Smooth muscle cell (in vitro differentiated cells): ENCODE results near the gene KRT33A. TPM values are rescaled to one million over a fixed set of nuclear protein-coding genes. Genes with fewer than 3 reads are reported as not detected.

Source experiments
- DNase-seq: peaks from one replicate; lab custom pipeline; 2025; ENCODE audit not compliant: unreplicated experiment; lab: John Stamatoyannopoulos, UW
- H2AFZ ChIP-seq: fragments of 200-600 bp; sonication (generic); 2 replicates; pipeline ENCODE4 v1.6.0; 2016; ENCODE audit warnings: antibody characterized with exemption, low read depth, mild to moderate bottlenecking
- H3F3A ChIP-seq: fragments of 200-600 bp; sonication (generic); 2 replicates; pipeline ENCODE4 v1.6.0; 2017; ENCODE audit warnings: antibody characterized with exemption, low read depth
- H3K27ac ChIP-seq: fragments of 200-600 bp; sonication (generic); 2 replicates; pipeline ENCODE4 v1.5.1; 2016; ENCODE audit warnings: low read depth, mild to moderate bottlenecking
- H3K27me3 ChIP-seq: fragments of 200-600 bp; sonication (generic); 2 replicates; pipeline ENCODE4 v1.6.1; 2016; ENCODE audit warnings: low read depth, mild to moderate bottlenecking
- H3K36me3 ChIP-seq: fragments of 200-600 bp; sonication (generic); 2 replicates; pipeline ENCODE4 v1.5.1; 2016; ENCODE audit warnings: low read depth
- H3K4me1 ChIP-seq: fragments of 200-600 bp; sonication (generic); 2 replicates; pipeline ENCODE4 v1.5.1; 2016; ENCODE audit warnings: low read depth
- H3K4me2 ChIP-seq: fragments of 200-600 bp; sonication (generic); 2 replicates; pipeline ENCODE4 v1.6.0; 2016; ENCODE audit warnings: mild to moderate bottlenecking
- H3K4me3 ChIP-seq: fragments of 200-600 bp; sonication (generic); 2 replicates; pipeline ENCODE4 v1.5.1; 2016; ENCODE audit warnings: mild to moderate bottlenecking
- H3K79me2 ChIP-seq: fragments of 200-600 bp; sonication (generic); 2 replicates; pipeline ENCODE4 v1.6.0; 2016; ENCODE audit warnings: low read depth, mild to moderate bottlenecking
- H3K9ac ChIP-seq: fragments of 200-600 bp; sonication (generic); 2 replicates; pipeline ENCODE4 v1.6.0; 2016; ENCODE audit warnings: low read depth
- H3K9me3 ChIP-seq: fragments of 200-600 bp; sonication (generic); replicated peaks from 2 replicates; pipeline ENCODE4 v1.5.1; 2016; ENCODE audit warnings: low read depth
- H4K20me1 ChIP-seq: fragments of 200-600 bp; sonication (generic); 2 replicates; pipeline ENCODE4 v1.6.0; 2016; ENCODE audit warnings: low read depth
- CTCF ChIP-seq: fragments of 200-600 bp; sonication (generic); IDR thresholded peaks from 2 replicates; pipeline ENCODE4 v1.5.1; 2017; ENCODE audit warnings: borderline replicate concordance, mild to moderate bottlenecking, antibody characterized with exemption; ENCODE audit not compliant: insufficient read depth, poor library complexity, severe bottlenecking
- WGBS: methylation state at CpG from one replicate; pipeline ENCODE4 v1.1.7; 2016; ENCODE audit warnings: low lambda C conversion rate; 5-methylcytosine and 5-hydroxymethylcytosine counted together
- polyA plus RNA-seq: library from polyadenylated mRNA; unstranded; fragments of >200 nt; fragmentation: Nextera tagmentation; extraction: Ambion mirVana; gene quantifications from 2 replicates; pipeline ENCODE4 v1.2.1, GENCODE V29; 2016
- total RNA-seq: library from RNA; depleted of rRNA; stranded (reverse); fragments of >200 nt; gene quantifications from 2 replicates; pipeline ENCODE4 v1.2.3, GENCODE V29; 2014

The KRT33A gene
- total and polyA plus RNA-seq, 2 experiments from 2014 or later, result 0.09 TPM; not detected in 1

GRCh38 chr17:41343029-41343428 is 7.6 kb downstream of the KRT33A start:
- TF ChIP-seq CTCF, result no peak
- H3K27ac ChIP-seq, result no peak overlapping the region
- no peak for DNase-seq
- WGBS, result 90% methylated on average over 3 of the region's 3 CpGs
- no peak overlapping the region for H3K4me3 ChIP-seq
- H2AFZ ChIP-seq, result no peak overlapping the region
- H3K9ac ChIP-seq, result no peak overlapping the region
- H3K4me1 ChIP-seq, result no peaks in the 10 kb centered on the region
- H3K9me3 ChIP-seq, result no peaks in the 10 kb centered on the region
- no peaks in the 10 kb centered on the region for H3F3A ChIP-seq
- H3K36me3 ChIP-seq, result no peaks in the 10 kb centered on the region
- no peaks in the 10 kb centered on the region for H3K79me2 ChIP-seq
- no peaks in the 10 kb centered on the region for H4K20me1 ChIP-seq
- H3K4me2 ChIP-seq, result no peak overlapping the region
- H3K27me3 ChIP-seq, result no peaks in the 10 kb centered on the region

- Histone ChIP-seq H4K20me1 (no peaks in the 10 kb centered on the region), H3K36me3 (no peaks in the 10 kb centered on the region), H3K4me3 (no peak overlapping the region), H3K9me3 (no peaks in the 10 kb centered on the region), H3K9ac (no peak overlapping the region), H3K4me2 (no peak overlapping the region), H3F3A (no peaks in the 10 kb centered on the region), H3K27ac (no peak overlapping the region), H3K4me1 (no peaks in the 10 kb centered on the region), H2AFZ (no peak overlapping the region), H3K27me3 (no peaks in the 10 kb centered on the region), H3K79me2 (no peaks in the 10 kb centered on the region)
- no peak for TF ChIP-seq CTCF
- 83% methylated on average over 7 of the region's 7 CpGs for WGBS
- no peak for DNase-seq
Observed at GRCh38 chr17:41340934-41341861, 9.4 kb downstream of the KRT33A start.

DNA sequence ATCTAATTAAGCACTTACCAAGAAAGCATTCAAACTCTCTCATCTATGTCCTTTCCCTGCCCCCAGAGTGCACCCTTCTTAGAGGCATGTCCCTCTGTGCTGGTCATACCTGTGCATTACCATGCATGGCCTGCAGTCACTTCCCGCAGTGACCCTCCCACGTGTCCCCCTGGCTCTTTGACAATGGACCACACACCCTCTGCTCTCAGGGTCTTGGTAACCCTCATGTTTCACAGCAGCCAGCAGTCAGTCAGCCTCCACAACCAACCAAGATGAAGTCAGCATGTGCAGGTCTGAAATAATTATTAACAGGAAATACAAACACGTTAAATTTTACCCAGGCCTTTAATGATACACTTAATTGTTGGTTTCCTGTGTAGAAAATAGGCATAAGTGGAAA is 10.1 kb downstream of the KRT33A start:
- TF ChIP-seq CTCF, result no peak
- DNase-seq, result no peak
- Histone ChIP-seq H3F3A (no peaks in the 10 kb centered on the region), H4K20me1 (no peaks in the 10 kb centered on the region), H3K4me3 (no peak overlapping the region), H2AFZ (no peak overlapping the region), H3K9ac (no peak overlapping the region), H3K9me3 (no peaks in the 10 kb centered on the region), H3K79me2 (no peaks in the 10 kb centered on the region), H3K36me3 (no peaks in the 10 kb centered on the region), H3K27ac (no peak overlapping the region), H3K4me1 (no peaks in the 10 kb centered on the region), H3K4me2 (no peak overlapping the region), H3K27me3 (no peaks in the 10 kb centered on the region)
- WGBS, result 73% methylated on average over 3 of the region's 3 CpGs
